Myocyte (in vitro differentiated cells): ENCODE measurements around the gene APBA2. TPM values are rescaled to one million over a fixed set of nuclear protein-coding genes. Genes with fewer than 3 reads are reported as not detected.

Experiments
- DNase-seq: peaks from one replicate; pipeline ENCODE4 v3.0.0-alpha.2; 2012; ENCODE audit warnings: low read depth
- total RNA-seq: library from RNA; depleted of rRNA; stranded (reverse); fragments of >200 nt; gene quantifications from 2 replicates; pipeline ENCODE4 v1.2.3, GENCODE V29; 2014

Gene APBA2
- total RNA-seq, 1 donor from 2014 or later, result not detected

DNA sequence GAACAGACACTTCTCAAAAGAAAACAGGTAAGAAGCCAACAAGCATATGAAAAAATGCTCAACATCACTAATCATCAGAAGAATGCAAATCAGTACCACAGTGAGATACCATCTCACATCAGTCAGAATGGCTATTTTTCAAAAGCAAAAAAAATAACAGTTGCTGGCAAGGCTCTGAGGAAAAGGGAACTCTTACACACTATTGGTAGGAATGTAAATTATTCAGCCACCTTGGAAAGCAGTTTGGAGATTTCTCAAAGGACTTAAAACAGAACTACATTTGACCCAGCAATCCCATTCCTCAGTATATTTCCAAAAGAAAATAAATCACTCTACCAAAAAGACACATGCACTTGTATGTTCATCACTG, 95.6 kb downstream of the APBA2 start:
- no peak for DNase-seq

DNA sequence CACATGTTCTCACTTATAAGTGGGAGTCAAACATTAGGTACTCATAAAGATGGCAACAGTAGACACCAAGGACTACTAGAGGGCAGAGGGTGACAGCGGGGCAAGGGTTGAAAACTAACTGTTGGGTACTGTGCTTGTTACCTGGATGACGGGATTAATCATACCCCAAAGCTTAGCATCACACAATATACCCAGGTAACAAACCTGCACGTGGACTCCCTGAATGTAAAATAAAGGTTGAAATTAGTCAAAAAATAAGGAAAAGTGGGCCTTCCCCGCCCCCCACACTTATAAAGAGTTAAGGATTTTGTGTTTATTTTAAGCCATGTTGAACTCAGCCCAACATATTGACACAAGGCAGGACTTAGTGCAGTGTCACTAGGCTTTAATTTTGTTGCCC, 96.1 kb downstream of the APBA2 start:
- DNase-seq, result no peak

DNA sequence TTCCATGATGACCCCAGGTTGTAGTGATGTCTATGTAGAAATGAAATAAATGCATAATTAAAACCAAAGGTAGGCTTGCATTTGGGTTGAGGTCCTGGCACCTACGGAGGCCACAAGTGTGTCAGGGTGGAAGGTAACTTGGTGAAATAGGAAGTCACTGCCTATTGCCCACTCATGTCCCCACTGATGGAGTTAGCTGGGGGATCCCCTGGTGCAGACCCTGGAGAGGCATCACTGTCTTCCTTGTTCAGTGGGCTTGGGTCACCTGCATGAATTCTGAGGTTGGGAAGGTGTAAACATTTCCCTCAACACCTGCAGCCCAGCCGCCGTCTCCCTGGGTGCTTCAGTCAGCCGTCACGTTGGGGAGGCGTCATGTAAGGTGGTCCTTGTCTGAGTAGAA, 97.1 kb downstream of the APBA2 start:
- no peak for DNase-seq

DNA sequence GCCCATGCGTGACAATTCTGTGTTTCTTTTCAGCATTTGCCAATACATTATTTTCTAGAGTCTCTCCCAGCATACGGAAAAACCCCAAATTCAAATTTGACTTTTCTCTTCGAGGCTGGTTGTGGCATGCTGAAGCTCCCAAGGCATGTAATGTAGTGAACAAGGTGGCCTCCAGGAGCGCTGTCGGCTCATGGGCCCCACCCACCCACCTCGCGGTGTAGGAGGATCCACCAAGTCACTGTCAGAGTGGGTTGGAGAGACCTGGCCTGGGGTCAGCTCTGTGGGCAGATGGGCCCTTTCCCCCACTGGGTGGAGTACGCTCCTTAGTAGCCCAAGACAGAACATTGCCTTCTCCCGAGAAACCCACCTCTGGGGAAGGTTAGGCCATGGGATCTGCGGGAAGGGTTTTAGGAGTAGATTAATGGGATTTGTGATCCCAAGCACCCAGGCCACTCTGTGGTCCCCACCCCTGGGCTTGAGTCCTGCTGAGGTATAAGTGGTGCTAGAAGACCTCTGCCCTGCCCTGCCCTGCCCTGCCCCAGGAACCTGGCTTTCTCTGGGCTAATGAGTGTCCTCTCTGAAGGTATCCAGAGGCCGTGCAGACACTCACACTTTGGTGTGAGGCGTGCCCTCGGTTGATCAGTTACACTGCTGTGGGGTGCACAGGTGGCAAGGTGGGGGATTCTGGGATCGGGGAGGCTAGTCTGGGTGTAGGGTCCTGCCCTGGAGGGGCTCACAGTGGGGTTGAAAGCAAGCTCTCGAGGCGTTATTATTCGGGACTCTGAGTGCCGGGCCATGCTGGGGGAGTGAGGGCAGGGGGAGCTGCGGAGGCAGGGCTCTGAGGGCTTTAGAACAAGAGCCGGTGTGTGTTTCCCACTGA, 97.9 kb downstream of the APBA2 start:
- no peak for DNase-seq

DNA sequence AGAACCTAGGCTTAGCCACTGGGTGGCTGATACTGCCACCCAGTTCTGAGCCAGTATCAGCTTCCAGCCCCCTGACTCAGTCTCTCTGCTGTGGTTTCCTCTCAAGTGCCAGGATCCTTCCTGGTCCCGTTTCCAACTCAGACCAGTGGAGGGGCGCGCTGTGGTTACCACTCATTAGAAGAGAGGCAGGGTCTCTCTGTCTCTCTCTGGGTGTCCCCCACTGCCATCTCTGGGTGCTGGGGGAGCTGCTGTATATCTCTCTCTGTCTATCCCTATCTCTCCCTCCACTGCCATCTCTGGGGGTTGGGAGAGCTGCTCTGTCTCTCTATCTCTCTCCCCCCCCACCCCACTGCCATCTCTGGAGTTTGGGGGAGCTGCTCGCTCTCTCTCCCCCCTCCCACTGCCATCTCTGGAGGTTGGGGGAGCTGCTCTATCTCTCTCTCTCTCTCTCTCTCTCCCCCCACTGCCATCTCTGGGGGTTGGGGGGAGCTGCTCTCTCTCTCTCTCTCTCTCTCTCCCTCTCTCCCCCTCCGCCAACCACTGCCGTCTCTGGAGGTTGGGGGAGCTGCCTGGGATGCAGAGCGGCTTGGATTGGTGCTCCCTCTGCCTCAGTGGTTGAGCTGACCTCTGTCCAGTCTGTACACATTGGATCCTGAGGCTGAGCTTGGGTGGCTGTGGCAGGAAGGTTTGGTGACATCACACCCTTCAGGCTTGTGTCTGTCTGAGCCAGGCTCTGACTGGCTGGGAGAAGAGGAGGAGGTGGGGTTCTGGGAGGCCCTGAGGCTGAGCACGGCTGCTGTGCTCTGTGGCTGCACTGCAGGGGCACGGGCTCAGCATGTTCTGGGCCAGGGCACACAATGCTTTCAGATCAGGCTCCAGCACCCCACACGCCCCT, 98.9 kb downstream of the APBA2 start:
- DNase-seq, result no peak

DNA sequence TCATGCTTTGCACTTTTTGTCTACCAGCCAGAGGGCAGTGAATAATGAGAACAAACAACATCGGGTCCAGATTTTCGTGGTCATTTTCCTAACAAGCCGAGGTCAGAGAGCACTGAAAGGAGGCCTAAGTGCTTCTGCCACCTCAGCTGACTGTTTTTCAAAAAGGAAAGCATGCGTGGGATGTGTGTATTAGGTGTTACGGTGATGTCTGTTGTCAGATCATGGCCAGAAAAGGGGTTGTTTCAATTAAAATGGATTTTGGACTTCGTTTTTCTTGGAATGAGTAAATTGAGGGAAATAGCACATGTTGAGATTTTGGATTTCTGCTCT, 99.5 kb downstream of the APBA2 start:
- no peak for DNase-seq

DNA sequence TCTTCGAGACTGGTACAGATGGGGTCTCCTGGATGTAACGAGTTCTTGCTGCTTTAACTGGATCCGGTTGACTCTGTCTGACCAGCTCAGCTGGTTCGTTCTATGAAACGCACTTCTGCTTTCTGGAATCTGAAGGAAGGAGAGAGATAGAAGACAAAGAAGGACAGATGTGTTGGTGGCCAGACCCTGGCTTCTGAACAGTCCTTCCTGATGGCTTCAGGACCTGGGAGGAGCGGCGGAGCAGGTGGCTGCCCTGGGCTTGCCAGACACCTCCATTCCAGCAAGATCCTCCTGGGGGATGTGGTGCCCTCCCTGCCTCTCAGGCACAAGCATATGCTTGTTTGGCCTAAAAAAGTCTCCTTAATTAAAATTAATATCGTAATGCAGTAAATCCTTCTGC, 99.9 kb downstream of the APBA2 start:
- no peak for DNase-seq

DNA sequence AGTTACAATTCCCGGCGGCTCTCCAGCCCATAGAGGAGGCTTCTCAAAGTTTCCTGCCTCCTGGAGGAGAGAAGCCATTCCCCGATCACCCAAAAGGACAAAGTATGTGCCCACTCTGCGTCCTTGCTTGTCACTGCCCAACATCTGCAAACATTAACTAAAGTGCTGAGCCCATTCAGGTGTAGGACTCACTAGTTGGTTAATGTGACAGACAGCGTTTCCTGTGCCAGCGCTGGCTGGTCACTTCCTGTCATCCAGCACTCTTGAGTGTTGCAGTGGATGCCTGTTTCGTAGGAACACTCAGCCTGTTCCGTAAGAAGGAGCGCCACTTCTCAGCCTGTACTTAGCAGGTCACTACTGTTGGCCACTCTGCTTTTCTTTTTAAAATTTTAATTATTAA, 100.3 kb downstream of the APBA2 start:
- DNase-seq, result no peak

DNA sequence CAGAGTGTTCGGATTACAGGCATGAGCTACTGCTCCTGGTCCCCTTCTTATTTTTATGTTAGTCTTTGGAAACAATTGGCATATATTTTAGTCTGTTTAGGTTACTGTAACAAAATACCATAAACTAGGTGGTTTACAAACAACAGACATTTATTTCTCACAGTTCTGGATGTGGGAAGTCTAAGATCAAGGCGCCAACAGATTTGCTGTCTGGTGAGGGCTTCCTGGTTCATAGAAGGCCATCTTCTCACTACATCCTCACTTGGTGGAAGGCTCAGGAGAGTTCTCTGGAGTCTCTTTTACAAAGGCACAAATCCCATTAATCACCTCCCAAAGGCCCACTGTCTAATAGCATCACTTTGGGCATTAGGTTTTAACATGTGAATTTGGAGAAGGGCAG, 101.0 kb downstream of the APBA2 start:
- no peak for DNase-seq

DNA sequence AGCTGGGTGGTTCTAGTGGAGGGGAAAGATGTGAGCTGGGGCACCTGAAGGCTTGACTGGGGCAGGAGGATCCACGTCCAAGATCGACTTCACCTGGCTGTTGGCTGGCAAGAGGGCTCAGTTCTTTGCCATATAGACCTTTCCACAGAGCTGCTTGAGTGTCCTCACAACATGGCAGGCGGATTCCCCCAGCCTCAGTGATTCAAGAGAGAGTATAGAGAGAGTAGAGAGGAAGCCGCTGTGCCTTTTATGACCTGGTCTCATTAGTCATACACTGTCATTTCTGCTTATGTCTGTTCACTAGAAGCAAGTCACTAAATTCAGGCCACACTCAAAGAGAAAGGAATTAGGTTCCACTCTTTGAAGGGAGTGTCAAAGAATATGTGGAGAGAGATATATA, 101.6 kb downstream of the APBA2 start:
- no peak for DNase-seq

DNA sequence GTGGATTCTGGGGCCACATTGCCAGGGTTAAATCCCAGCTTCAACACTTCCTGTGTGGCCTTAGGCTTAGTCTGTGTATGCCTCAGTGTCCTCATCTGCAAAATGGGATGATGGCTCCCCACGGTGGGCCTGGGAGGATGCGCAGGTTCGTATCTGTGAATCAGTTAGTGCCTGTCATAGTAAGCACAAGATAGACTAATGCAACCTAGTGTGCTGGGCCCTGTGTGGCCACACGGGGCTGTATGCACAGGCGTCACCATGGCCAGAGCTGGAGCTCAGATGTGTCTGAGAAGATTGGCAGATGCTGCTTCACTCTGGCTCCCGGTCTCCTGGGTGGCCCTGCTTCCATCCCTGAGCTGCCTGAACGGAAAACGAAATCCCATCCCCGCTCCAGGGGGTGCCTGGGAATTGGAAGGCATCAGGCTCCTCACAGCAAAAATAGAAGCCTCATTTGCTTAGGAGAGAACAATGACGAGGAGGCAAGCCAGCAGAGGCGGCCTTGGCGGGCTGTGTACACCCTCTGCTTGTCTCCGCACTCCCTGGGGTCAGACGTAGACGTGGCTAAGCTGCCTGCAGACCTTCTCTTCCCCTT, 103.6 kb downstream of the APBA2 start:
- no peak for DNase-seq

DNA sequence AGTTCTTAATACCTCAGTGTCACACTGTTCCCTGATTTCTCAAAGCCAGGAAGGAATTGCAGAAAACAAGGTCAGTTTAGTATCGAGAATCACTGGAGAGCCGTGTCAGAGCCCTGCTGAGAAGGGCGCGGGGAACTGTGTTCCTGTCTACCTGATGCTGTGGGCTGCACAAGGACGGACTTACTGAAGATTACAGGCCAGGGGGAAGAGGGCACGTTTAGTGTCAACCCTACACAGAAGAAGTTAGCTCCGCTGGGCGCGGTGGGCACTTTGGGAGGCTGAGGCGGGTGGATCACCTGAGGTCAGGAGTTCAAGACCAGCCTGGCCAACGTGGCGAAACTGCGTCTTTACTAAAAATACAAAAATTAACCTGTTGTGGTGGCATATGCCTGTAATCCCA, 104.1 kb downstream of the APBA2 start:
- DNase-seq, result no peak

DNA sequence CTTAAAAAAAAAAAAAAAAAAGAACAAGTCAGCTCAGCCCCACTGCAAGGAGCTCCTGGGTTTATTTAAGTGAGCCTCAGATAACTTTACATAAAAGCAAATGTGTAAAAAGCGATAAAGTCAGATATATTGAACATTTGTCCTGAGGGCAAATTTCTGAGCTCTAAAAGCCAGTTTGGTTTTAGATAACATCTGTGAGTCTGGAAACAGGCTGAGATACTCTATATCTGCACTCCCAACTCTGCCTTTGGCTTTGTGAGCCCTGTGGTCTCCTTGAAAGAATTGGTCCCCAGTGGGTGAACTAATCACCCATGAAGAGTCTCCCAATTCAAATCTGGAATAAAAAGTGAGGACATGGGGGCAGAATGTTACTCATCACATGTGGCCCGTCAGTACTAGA, 104.6 kb downstream of the APBA2 start:
- no peak for DNase-seq

DNA sequence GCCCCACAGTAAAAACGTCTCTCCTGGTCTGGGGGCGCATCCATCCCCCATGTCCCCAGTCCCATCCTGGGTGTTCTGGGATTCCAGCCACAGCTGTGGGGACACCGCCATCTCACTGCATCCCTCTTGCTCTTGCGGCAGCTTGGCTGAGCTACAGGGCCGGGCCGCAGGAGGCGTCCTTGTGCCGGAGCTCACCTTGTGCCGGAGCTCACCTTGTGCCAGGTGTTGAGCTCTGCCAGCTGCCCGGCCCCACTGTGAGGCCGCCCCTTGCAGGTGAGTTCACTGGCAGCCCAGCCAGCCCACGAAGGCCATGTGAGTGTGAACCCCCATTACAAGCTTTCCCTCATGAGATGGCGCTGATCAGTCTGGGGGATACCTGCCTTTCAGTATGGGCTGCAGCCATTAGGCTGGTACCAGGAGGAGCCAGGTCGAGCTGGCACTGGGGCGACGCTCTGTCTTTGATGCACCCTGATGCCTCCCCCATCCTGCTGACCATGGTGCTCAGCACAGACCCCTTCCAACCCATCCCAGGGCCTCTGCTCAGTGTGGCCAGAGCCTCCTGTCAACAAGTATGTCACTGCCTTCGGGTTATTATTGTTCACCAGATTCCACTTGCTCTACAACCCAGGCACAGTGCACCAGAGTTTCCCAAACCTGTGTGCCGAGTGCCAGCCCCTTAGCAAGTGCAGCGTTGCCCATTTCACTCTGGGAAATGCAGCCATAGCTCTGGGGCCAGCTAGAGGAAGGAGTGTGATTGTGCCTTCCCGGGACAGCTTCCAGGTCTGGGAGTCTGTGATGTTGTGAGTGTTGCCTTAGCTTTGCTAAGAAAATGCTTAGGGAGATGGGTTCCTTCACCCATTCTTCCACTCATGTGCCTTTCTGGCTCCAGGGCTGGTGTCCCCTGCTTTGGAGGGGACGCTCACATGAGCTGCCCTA, 105.7 kb downstream of the APBA2 start:
- no peak for DNase-seq

DNA sequence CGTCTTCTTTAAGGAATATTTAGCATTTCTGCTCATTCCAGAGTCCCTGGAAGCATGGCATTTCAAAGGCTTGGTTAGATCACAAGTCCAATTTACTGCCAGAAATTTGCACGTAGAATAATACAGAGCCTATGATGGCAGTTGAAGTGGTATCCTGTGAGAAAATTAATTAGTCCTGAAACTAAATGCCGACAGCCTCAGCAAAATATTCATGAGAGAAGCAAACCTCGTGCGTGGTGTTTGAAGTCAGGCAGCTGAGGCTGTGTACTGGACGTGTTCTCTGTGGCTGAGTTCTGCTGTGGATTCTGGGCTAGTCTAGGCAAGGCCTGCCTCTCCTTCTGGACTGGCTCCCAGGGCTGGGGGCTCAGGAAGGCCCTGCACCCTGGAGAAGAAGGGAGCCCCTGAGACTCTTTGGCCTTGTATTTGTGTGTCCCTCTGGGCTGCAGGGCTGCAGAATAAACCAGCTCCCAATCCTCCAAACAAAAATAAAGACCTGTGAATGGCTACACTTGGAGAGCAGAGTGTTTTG, 106.6 kb downstream of the APBA2 start:
- no peak for DNase-seq

DNA sequence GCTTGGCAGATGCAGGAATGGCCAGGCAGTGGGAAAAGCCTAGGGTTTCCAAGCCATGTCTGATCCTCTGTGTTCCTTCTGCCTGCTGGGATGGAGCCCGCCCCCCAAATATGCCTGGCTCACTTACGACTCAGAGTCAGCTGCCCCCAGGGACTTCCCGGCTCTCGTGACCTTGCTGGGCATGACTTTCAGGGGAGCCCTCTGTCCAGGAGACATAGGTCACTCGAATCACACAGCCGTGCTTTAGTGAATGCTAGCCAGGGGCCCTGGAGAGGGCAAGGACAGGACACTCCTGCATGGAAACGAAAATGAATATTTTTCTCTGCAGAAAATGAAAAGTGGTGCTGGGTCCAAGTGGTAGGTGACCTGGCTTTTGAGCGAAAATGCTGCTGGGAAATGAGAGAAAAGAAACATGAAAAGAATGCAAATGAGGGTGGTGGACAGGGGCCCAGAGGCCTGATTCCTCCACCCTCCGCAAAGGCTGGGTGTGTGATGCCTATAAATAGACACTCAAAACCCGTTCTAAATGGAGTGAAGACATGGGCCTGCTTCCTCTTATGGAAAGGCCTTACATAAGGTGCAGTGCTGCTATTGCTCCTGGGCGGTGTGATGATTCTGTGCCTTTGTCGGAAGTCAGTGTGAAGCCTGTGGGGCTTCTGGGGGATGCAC, 107.4 kb downstream of the APBA2 start:
- no peak for DNase-seq

DNA sequence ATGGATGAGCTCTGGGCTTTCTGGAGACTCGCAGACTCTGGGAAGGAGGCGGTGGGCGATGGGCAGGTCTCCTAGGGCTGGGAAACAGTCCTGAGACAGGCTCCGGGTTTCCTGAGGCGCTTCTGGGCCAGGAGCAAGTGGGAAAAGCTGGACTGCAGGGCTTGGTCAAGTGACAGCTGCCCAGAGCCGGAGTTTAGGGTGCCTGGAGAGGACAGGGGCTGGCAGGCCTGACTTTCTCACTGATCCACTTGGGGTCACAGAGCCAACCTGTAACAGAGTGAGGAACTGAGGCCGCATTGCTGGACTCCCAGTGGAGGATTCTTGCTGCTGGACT, 107.9 kb downstream of the APBA2 start:
- DNase-seq, result no peak

DNA sequence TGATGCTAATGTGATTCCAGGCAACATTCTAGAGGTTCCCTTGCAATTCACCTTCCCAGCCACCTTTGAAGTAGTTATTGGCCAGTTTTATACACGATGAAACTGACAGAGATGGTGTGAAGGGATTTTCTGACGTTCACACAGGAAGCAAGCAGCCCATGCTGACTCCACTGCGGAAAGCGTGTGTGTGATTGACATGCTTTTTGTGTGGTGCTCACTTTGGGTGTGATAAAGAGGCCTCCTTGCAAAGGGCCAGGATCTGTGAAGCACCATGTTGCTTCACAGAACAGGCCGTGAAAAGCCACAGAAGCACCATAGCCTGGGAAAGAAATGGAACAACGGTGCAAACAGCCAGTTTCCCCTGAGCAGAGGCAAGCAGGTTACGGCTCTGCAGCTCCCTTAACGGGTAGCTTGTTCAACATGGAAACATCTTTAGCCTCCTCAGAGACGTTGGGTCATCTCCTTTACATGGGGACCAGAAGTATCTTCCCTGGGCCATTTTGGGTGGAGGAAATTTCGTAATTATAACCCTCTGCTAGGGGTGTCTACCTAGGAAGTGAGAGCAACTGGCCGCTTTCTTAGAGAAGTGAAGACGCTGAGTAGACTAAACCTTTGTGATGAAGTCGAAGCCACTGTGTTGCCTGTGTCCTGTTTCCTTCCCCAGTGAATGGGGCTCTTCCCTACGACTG, 108.5 kb downstream of the APBA2 start:
- DNase-seq, result no peak

DNA sequence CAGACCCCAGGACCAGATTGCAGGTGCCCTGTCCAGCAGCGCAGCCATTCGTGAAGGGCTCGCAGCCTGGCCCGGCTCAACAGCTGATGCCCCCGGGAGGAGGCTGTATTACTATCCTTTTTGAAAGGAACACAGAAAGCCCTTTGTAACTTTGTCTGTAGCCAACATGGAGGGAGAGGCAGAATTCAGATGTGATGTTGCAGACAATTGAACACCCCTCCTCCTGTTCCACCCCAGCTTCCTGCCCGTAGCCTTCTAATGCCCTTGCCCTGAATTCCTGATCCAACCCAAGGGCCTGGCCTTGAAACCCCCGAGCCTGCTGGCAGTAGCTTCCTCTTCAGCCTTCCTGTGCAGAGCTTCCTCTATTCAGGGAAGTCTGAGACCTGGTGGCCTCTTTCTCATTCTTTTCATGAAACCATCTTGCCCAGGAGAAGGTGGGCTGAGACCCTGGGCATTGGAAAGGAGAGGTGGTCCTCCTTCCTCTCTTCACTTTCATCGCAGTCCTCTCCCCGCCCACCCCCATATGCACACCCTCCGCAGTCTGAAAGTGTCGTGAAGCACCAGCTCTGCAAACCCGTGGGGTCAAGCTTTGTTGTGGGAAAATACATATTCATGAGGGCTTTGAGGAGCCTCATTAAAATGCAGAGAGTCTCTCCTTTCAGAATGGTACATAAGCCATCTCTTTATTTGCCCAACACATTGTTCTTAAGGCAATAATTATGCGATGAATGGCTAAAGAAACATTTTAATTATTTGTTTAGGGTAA, 109.2 kb downstream of the APBA2 start:
- no peak for DNase-seq
